Bronchial epithelial cell (primary cell): Measurements from ENCODE around the gene MTHFR. TPM values are rescaled to one million over a fixed set of nuclear protein-coding genes. Genes with fewer than 3 reads are reported as not detected.

Source experiments
- DNase-seq: peaks from one replicate; pipeline ENCODE4 v3.0.0-alpha.2; 2010; ENCODE audit warnings: low read depth
- FAIRE-seq: peaks from 2 replicates; lab custom pipeline; 2011; peaks lifted over from hg19 to GRCh38; lab: Jason Lieb, UNC
- H3K27me3 ChIP-seq: 2 replicates; pipeline ENCODE4 v1.5.1; 2011; ENCODE audit warnings: low read length; ENCODE audit not compliant: control insufficient read depth, insufficient read depth
- H3K36me3 ChIP-seq: 2 replicates; pipeline ENCODE4 v1.5.1; 2011; ENCODE audit warnings: low read length; ENCODE audit not compliant: control insufficient read depth, insufficient read depth
- H3K4me3 ChIP-seq: 2 replicates; pipeline ENCODE4 v1.5.1; 2011; ENCODE audit warnings: mild to moderate bottlenecking, low read depth, low read length, control low read depth
- total RNA-seq: library from RNA; depleted of rRNA; stranded (reverse); fragments of >200 nt; gene quantifications from 2 replicates; pipeline ENCODE4 v1.2.1, GENCODE V29; 2014
- TF ChIP-seq, protein P1 (sequence below): IDR thresholded peaks from 2 replicates; pipeline ENCODE4 v1.5.1; 2011; ENCODE audit warnings: mild to moderate bottlenecking, moderate library complexity, low read length, control low read depth, inconsistent platforms; ENCODE audit not compliant: insufficient read depth, severe bottlenecking

Gene MTHFR
- total RNA-seq, 1 donor from 2014 or later: 16.3 TPM

DNA sequence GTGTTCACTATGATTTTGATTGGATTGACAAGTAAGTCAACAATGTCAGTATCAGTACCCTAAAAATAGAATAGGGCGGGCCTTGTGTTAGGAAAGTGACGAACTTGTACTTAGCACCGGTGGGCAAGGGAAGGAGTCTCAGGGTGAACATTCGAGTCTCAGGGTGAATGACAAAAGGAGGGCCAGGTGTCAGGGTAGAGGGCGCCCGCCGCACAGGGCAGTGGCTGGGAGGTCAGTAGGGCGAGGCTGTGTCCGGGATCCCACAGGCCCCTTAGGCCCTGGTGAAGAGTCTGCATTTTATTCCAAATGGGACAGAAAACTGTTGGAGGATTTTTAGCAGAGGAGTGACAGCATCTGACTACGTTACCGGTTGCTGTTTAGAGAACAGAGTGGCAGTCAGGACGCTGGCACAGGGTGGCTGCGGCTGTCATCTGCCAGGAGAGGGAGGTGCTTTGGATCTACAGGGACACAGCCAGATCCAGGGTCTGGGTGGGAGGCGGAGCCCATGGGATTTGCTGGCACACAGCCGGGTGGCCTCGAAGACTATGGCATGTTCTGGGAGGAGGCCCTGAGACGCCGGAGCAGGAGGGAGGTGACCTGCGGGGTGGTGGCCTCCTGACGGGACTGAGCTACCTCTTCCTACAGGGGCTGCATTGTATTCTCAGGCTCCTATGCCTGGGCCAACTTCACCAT lies 58.8 kb downstream of the MTHFR start:
- H3K4me3 ChIP-seq: no peak overlapping the region
- FAIRE-seq (no peak), DNase-seq (no peak)
- H3K36me3 ChIP-seq: peaks cover 27% of the 10 kb centered on the region
- TF ChIP-seq, protein P1, sequence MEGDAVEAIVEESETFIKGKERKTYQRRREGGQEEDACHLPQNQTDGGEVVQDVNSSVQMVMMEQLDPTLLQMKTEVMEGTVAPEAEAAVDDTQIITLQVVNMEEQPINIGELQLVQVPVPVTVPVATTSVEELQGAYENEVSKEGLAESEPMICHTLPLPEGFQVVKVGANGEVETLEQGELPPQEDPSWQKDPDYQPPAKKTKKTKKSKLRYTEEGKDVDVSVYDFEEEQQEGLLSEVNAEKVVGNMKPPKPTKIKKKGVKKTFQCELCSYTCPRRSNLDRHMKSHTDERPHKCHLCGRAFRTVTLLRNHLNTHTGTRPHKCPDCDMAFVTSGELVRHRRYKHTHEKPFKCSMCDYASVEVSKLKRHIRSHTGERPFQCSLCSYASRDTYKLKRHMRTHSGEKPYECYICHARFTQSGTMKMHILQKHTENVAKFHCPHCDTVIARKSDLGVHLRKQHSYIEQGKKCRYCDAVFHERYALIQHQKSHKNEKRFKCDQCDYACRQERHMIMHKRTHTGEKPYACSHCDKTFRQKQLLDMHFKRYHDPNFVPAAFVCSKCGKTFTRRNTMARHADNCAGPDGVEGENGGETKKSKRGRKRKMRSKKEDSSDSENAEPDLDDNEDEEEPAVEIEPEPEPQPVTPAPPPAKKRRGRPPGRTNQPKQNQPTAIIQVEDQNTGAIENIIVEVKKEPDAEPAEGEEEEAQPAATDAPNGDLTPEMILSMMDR: no peak
- H3K27me3 ChIP-seq: no peaks in the 10 kb centered on the region

DNA sequence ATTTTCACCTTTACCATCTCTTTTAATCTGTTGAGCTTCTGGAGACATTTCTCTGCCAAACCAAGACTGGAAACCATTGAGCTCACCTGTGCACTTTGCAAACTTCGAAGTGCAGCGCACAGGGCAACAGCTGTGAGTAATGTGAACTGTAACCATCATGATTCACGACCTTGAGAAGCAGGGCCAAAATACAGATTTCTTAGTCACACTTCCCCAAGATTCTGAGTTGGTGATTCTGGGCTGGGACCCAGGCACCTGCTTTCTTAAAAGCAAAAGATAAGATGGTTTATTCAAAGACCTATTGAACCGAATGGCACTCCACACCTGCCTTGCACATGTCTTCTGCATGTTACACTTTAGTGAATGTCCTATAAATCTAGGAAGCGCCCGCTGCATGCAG lies 59.7 kb downstream of the MTHFR start:
- Histone ChIP-seq H3K27me3 (no peaks in the 10 kb centered on the region), H3K36me3 (peaks cover 27% of the 10 kb centered on the region), H3K4me3 (no peak overlapping the region)
- DNase-seq (peak; percentile 67), FAIRE-seq (no peak)
- TF ChIP-seq, protein P1: no peak

DNA sequence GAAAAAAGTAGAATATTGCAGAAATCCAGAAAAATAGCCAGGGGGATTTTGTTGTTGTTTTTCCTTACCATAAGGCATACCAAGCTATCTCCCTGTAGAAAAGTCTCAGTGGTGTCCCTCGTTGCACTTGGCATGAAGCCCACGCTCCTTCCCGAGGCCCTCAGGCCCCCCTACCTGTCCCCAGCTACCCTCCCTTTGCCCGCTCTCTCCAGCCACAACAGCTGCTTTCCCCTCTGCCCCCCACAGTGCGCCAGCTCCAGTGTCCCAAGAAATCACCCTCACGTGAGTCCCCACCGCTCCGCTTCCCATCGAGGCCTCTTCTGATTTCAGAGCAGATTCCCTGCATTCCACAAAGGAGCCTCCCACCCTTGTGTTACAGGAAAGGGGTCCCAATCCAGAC lies 61.5 kb downstream of the MTHFR start:
- Histone ChIP-seq H3K27me3 (no peaks in the 10 kb centered on the region), H3K4me3 (no peak overlapping the region), H3K36me3 (peaks cover 22% of the 10 kb centered on the region)
- TF ChIP-seq, protein P1: no peak
- DNase-seq (no peak), FAIRE-seq (no peak)

DNA sequence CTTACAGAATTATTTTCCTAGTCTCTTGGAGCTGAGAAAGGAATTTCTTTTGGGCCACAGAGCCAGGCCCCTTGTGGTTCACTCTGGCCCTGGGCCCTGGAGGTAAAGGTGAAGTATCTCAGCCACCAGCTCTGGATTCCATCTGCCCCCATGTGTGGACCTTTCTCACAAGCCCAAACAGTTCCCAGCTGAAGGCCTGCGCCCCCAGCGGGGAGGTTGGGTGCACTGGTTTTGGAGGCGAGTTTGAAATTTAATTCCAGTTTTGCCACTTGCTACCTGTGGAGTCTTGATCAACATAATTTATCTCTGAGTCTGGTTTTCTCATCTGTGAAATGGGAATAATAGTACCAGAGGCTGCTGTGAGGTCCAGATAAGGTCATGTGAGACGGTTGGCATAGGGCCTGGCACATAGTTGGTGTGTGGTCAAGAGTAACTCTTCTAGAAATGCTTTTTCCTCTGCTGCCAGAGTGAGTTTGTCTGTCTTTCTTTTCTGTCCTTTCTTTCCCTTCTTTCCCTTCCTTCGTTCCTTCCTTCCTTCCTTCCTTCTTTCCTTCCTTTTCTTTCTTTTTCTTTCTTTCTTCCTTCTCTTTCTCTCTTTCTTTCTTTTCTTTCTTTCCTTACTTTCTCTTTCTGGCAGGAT lies 63.7 kb downstream of the MTHFR start:
- Histone ChIP-seq H3K4me3 (no peak overlapping the region), H3K27me3 (no peaks in the 10 kb centered on the region), H3K36me3 (peaks cover 7% of the 10 kb centered on the region)
- FAIRE-seq (no peak), DNase-seq (no peak)
- TF ChIP-seq, protein P1: no peak

DNA sequence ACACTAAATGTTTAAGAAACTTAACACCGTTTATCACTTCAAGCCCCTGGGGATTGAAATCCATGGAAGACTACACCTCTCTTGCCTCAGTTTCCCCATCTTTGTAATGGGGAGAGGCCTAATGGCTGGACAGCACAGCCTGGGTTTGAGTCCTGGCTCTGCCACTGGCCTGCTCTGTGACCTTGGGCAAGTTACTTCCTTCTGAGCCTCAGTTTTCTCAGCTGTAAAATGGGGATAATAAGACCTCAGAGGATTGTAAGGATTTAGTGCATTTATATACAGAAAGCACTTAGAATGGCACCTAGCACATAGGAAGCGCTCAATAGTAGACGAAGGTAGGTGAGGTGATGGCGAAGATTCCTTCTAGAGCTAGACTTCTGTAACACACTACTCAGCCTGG lies 64.3 kb downstream of the MTHFR start:
- TF ChIP-seq, protein P1: no peak
- Histone ChIP-seq H3K4me3 (no peak overlapping the region), H3K27me3 (no peaks in the 10 kb centered on the region), H3K36me3 (peaks cover 4% of the 10 kb centered on the region)
- FAIRE-seq (no peak), DNase-seq (no peak)
